ENCODE measurements around the gene COMMD6. TPM values are rescaled to one million over a fixed set of nuclear protein-coding genes. Genes with fewer than 3 reads are reported as not detected.

COMMD6 gene
- total and polyA plus RNA-seq, 2 of the 4 experiments (the other 2 are of a cell fraction): 63.5 to 144 TPM

DNA sequence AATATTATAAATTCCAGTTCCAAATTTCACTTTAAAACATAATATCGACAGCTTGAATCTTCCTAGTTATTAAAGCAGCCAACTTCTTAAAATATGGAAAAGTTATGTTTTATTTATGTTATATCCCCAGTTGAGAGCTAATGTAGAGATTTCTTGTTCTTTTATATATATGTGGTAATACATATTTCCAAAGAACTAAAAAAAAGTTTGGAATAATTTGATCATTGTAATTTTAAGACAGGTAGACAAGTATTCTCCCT, 54.9 kb downstream of the COMMD6 start:
- Histone ChIP-seq H3K4me3 (ENCODE audit: insufficient read depth, low read depth, low read length) (peak overlapping the region; percentile 49), H3K27ac (ENCODE audit: insufficient read depth, low read length) (no peak overlapping the region), H3K56ac (ENCODE audit: extremely low read depth, insufficient read depth, low read length) (no peak overlapping the region), H3K4me1 (ENCODE audit: control insufficient read depth, insufficient read depth, low read length) (peaks cover 3% of the 10 kb centered on the region; the same call in 1 of the 2 replicates), H4K20me1 (ENCODE audit: insufficient read depth, low read length) (0 out of 2 replicates have a peak, but pooled peaks cover 3% of the 10 kb centered on the region), H4K5ac (ENCODE audit: low read depth, low read length) (no peak overlapping the region), H2BK15ac (ENCODE audit: low read depth, low read length) (no peak overlapping the region), H3K4me2 (ENCODE audit: low read depth, low read length) (no peak overlapping the region; the same call in 1 of the 2 replicates), H2AK9ac (replicated peaks; ENCODE audit: low read depth, low read length, poor library complexity) (no peak overlapping the region), H3K9me1 (ENCODE audit: insufficient read depth, low read length) (0 out of 2 replicates have a peak, but pooled peaks cover 4% of the 10 kb centered on the region), H3K79me1 (ENCODE audit: low read depth in 1 of 2, low read length in 2 of 2) (peaks cover 3 to 19% of the 10 kb centered on the region in 2 experiments), H2BK120ac (ENCODE audit: low read depth, low read length) (no peak overlapping the region), H3K23ac (ENCODE audit: low read depth, low read length) (no peak overlapping the region), H2AFZ (replicated peaks; ENCODE audit: low read length, poor library complexity) (no peak overlapping the region), H3K36me3 (ENCODE audit: control insufficient read depth, insufficient read depth, low read length) (no peaks in the 10 kb centered on the region), H4K8ac (ENCODE audit: low read depth in 2 of 2, low read length in 2 of 2) (no peak overlapping the region), H4K91ac (ENCODE audit: insufficient read depth, low read depth, low read length) (no peak overlapping the region), H3K9me3 (ENCODE audit: control insufficient read depth, insufficient read depth, low read length) (no peaks in the 10 kb centered on the region), H2BK20ac (ENCODE audit: low read depth, low read length) (no peak overlapping the region), H3K9ac (ENCODE audit: low read depth, low read length) (peak overlapping the region; percentile 28; the same call in 1 of the 2 replicates), H3K14ac (replicated peaks; ENCODE audit: low read depth, low read length) (no peak overlapping the region), H2BK5ac (ENCODE audit: low read depth, low read length, poor library complexity, severe bottlenecking) (no peak overlapping the region), H3K18ac (ENCODE audit: low read depth, low read length) (no peak overlapping the region), H3K27me3 (ENCODE audit: control insufficient read depth, insufficient read depth, low read length) (no peaks in the 10 kb centered on the region), H3K4ac (ENCODE audit: low read depth, low read length) (no peak overlapping the region), H2AK5ac (ENCODE audit: low read depth, low read length) (no peak overlapping the region)
- WGBS, 2 experiments (ENCODE audit: extremely low coverage in 2 of 2, insufficient read length in 1 of 2): no CpG with 5 or more reads among the region's 1 CpG
- in situ Hi-C loops (cut with MboI; ENCODE audit: low sequenced_read_pairs): loop anchor here (5.0 kb wide), 1 partner anchor 65 kb away; the partner anchor contains the start of gene UCHL3
- no TSS peak for BruUV-seq (replicated peaks)
- ATAC-seq (ENCODE audit: low read depth) (no peak), DNase-seq (no peak)
- intact Hi-C loops (cut with micrococcal nuclease): loop anchor here (1.0 to 2.0 kb wide), 3 partner anchors 67 to 154 kb away; partner anchors contain the start of genes LMO7 and UCHL3
- POLR2A ChIA-PET (ENCODE audit: unreplicated experiment): interaction anchor here (0.6 kb wide), 1 partner anchor 135 kb away, joined by 3 read pairs; no protein-coding TSS in a partner anchor
- dilution Hi-C loops (cut with HindIII; ENCODE audit: low sequenced_read_pairs, unreplicated experiment): no loop called here
- TF ChIP-seq MXI1 (IDR thresholded peaks at IDR 0.05; ENCODE audit: borderline replicate concordance, low read depth, low read length): no peak
- TF ChIP-seq MAZ (IDR thresholded peaks at IDR 0.05; ENCODE audit: borderline replicate concordance, low read depth, low read length): no peak
- TF ChIP-seq ELK1 (IDR thresholded peaks at IDR 0.05; ENCODE audit: borderline replicate concordance, low read depth, low read length): no peak
- TF ChIP-seq, protein P1, sequence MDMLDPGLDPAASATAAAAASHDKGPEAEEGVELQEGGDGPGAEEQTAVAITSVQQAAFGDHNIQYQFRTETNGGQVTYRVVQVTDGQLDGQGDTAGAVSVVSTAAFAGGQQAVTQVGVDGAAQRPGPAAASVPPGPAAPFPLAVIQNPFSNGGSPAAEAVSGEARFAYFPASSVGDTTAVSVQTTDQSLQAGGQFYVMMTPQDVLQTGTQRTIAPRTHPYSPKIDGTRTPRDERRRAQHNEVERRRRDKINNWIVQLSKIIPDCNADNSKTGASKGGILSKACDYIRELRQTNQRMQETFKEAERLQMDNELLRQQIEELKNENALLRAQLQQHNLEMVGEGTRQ (IDR thresholded peaks at IDR 0.05; ENCODE audit: low read depth, low read length): no peak
- no peak for TF ChIP-seq CEBPB (IDR thresholded peaks at IDR 0.05; ENCODE audit: low read depth, low read length)
- CTCF ChIA-PET: interaction anchor here (0.8 to 1.5 kb wide), 11 partner anchors 9 to 140 kb away, joined by 3 to 8 read pairs (median 4); partner anchors contain the start of gene COMMD6

All from IMR-90 (cell line).